Bone marrow (tissue), 2 donors: ENCODE results near the gene SDHAF2.
A peak's percentile ranks its signal among the peaks of the same experiment; 100 is the strongest.
"Not testable (repeated sequence)": the region's sequence is repeated elsewhere in the genome, so short reads cannot be mapped to it uniquely, and the experiment has no call there.

Source experiments
- DNase-seq, 2 donors: peaks; one replicate each; lab custom pipeline; 2025; lab: John Stamatoyannopoulos, UW

Gene SDHAF2

GRCh38 chr11:61429691-61430582 lies at the start of gene SDHAF2, which contains the start of gene CPSF7:
TSS of gene SDHAF2 (plus strand) at chr11:61430124. CDS start at chr11:61430147, 23 bp downstream.
TSS of gene CPSF7 (minus strand) at chr11:61429975. CDS start at chr11:61429235, 740 bp downstream.
- DNase-seq = peak; percentile 88 to 96

GRCh38 chr11:61380884-61381283 lies 49.0 kb upstream of the SDHAF2 start:
- DNase-seq = no peak

DNA sequence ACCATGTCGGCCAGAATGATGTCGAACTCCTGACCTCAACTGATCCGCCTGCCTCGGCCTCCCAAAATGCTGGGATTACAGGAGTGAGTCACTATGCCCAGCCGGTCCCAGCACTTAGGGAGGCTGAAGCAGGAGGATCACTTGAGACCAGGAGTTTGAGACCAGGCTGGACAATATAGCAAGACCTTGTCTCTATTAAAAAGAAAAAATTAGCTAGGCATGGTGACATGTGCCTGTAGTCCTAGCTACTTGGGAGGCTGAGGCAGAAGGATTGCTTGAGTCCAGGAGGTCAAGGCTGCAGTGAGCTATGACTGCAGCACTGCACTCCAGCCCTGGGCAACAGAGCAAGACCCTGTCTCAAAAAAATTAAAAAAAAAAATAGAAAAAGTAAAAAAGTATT lies 46.1 kb upstream of the SDHAF2 start:
- DNase-seq = not testable (repeated sequence)

GRCh38 chr11:61384271-61385242 lies 45.4 kb upstream of the SDHAF2 start:
- no peak for DNase-seq

DNA sequence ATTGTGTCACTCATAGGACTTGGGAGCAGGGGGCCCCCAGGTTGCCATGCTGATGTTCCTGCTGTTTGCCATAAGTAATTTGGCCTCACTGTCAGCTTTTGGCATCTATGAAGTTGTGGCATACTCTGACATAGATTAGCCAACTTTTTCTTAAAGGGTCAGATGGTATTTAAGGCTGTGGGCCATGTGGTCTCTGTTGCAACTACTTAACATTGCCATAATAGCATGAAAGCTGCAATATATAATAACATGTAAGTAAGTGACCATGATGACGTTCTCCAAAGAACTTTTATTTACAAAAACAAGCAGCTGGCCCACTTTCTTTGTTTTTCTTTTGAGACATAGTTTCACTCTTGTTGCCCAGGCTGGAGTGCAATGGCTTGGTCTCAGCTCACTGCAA lies 39.8 kb upstream of the SDHAF2 start:
- no peak for DNase-seq

- no peak for DNase-seq
Measured at GRCh38 chr11:61392981-61393595, 36.8 kb upstream of the SDHAF2 start.

GRCh38 chr11:61401173-61401572 lies 28.8 kb upstream of the SDHAF2 start:
- no peak for DNase-seq

DNA sequence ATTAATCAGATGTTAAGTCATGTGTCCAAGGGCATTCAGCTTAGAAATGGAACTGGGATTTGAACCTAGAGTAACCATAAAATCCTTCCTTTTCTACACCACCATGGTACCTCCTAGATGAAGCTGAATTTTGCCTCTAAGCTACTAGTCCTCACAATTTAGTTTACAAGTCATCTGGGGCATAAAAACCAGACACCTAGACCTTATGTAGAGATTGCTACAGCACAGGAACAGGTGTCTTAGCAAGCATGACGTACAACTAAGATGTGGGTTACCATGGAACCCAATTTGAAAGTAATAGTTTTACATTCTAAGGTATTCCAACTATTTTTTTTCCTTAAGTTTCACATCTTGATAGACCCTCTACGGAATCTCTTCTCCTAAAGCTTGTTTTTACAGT lies 28.4 kb upstream of the SDHAF2 start:
- DNase-seq = no peak

DNA sequence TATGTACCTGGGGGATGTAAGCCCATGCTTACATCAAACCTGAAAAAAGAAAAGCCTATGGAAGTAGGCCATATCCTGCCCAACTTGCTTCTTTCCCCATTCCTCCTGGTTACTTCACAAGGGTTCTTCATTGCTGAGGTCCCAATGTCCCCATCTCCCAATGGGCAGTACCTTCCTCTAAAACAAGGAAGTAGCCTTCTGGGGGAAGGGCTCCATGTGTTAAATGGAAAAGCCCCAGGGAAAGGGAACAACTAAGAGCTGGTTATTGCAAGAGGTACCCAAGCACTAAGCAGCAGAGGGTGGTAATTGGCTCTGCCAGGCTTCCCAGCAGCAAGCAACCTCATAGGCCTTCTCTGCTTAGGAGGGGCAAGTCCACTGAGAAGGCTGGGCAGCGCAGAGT lies 26.3 kb upstream of the SDHAF2 start:
- no peak for DNase-seq

- DNase-seq = no peak
Measured at GRCh38 chr11:61404103-61404502, 25.8 kb upstream of the SDHAF2 start.

DNA sequence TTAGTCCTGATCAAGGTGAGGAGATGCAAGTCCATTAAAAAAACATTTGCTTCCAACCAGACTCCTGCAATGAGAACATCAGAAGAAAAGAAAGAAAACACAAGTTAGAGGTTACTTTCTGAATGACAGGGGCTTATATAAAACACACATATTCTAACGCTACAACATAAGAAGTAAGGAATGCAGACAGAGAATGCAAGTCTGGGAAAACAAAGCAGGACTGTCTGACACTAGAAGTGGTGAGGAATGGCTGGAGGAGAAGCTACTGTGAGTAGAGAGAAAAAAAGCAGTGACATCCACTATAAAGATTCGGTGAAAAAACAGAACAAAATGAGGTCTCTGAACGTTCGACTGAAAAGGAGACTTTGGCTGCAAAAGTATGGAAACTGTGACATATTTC lies 25.3 kb upstream of the SDHAF2 start:
- no peak for DNase-seq

DNA sequence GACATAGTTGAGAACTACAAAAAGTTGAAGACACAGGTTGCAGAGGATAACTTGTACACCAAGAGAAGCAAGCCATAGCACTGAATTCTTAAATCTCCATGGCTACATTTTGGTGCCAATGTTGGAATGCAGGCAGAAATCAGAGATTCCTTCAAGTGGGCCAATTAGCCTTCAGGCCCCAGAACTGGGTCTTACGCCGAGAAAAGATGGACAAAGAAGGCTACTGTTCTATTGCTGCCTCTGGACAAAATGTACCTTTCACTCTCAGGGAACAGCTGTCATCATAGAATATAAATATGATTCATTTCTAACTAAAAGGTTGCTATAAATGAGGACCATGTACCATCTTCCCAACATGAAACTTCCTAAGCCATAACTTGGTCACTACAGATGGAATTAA lies 23.9 kb upstream of the SDHAF2 start:
- DNase-seq = no peak

DNA sequence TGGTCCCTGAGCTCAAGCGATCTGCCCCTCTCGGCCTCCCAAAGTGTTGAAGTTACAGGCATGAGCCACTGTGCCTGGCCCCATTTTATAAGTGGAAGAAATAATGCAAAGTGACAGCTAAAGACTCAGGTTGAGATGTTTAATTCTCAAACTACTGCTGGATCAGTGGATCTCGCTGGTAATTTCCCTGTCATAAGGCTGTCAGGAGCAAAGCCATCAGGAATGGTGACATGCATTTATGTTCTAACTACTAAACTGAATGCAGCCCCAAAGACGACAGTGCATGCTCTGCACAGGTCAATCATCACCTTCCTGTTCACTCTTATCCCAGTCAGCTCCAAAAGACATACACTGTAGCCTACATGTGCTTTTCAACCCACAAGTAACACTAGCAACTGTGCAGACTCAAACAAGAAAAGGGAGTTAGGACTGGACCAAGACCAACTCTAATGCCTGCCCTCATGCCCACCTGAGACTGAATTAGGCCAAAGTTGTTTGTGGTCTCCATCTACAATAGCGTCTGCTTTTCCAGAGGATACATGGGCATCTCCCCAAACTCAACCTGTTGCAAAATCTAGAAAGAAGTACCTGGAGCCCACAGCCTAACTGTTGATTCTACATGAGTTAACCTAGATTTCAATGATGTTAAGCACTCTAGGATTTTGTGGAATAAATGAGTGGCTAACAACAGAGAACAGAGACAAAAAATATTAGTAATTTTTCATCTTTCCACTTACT lies 22.8 kb upstream of the SDHAF2 start:
- DNase-seq = no peak

DNA sequence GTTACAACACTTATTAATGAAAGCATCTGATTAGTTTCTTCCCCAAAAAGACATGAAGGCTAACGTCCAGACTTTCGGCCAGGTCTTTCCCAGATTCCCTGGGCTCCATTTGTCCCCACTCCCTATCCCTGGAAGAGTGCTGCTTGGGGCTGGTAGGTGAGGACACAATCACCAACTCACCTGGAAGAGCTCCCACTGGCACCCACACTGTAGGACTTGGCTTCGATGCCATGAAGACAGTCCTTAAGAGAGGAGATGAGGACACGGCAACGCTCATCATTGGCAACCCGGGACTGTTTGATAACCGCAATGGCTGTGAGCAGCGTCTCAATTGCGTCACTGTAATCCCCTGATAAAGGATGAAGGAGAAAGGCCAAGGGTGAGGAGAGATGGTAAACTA lies 18.3 kb upstream of the SDHAF2 start:
- DNase-seq = no peak

DNA sequence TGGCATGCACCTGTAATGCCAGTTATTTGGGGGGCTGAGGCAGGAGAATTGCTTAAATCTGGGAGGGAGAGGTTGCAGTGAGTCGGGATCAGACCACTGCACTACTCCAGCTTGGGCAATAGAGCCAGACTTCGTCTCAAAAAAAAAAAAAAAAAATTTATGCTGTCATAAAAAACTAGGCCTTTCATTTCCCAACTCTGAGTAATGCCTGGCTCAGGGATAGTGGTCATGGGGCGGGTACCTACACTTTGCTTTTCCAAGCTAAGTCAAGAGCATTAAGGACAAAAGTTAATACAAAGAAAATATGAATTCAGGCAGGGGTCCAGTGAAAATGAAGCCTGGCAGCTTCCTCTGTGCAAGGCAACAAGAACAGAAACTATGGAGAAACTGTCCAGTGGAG lies 16.4 kb upstream of the SDHAF2 start:
- no peak for DNase-seq

DNA sequence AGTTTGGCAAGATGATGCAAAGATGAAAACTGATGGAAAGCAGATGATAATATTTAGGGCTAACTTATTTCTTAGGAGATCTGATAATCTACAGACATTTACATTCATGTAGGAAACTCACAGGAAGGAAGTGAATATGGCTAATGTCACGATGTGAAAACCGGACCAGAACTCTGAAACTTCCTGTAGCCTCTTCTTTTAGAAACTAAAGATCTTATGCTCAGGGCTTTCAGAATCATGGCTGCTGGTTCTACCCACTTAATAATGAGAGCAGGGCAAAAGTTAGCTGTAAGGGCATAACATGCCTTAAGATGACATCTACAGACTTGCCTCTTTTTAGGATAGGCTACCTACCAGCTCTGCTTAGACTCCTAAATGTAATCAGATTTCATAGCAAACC lies 15.4 kb upstream of the SDHAF2 start:
- no peak for DNase-seq

GRCh38 chr11:61415381-61415780 lies 14.5 kb upstream of the SDHAF2 start:
- no peak for DNase-seq

DNA sequence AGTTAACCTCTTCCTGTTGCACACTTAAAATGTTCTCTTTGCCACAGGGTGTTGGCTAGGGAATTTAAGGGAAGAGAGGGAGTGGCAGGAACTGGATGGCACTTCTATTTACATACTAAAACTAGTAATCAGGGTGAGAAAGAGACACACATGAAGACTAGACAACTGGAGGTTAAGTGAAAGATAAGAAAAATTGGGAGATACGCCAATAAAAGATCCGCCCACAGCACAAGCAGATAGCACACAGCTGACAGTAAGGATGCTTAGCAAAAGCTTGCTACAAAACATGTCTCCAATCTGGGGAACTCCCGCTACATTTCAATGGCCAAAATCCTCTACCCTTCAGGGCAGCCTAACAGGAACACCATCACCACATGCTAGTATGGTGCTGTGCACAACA lies 13.0 kb upstream of the SDHAF2 start:
- no peak for DNase-seq

GRCh38 chr11:61417670-61418069 lies 12.3 kb upstream of the SDHAF2 start:
- peak in 1 of 2 donors; percentile 58 for DNase-seq

DNA sequence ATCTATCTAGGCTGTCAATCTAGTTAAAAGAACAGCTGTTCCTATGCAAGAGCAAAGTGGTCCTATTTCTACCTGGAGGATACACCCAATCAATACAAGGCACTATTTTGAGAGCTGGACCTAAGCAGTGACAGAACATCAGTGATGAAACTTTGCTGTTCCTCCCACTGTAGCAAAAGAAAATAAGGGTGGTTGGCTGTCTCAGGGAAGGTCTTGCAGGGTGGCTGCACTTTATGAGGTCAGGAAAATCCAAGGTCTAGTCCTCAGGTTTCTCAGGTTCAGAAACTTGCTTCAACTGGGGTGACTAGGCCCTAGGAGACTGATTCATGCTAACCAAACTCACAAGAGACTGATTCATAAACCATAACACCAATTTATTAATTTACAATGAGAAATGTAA lies 11.8 kb upstream of the SDHAF2 start:
- no peak for DNase-seq

GRCh38 chr11:61422226-61422625 lies 7.7 kb upstream of the SDHAF2 start:
- DNase-seq = no peak
